ENCODE data around the gene GRM4. TPM values are rescaled to one million over a fixed set of nuclear protein-coding genes. Genes with fewer than 3 reads are reported as not detected.

Gene GRM4
- total RNA-seq, 1 experiment from 2014 or later: not detected

DNA sequence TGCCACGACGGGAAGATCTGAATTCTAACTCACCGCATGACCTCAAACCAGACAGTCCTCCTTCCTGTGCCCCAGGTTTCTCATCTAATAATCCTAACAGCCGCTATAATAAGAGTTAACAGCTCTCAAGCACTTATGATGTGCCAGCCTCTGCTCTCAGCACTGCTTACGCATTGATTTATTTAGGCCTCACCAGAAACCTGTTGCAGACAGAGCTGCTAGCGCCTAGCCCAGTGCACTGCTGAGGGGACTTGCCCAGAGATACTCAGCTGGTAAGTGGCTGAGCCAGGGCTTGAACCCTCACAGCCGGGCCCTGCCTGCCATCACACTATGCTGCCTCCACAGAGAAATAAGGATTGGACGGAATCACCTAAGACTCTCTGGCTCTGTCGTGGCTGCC is 37.7 kb downstream of the GRM4 start:
- no peaks in the 10 kb centered on the region for H3F3A ChIP-seq (ENCODE audit: low read length, unreplicated experiment)
- H3K4me2 ChIP-seq (ENCODE audit: low read length): no peak overlapping the region
- DNase-seq (no peak), ATAC-seq (no peak)
- no peak overlapping the region for H3K4me3 ChIP-seq (ENCODE audit: low read length)
- H3K27ac ChIP-seq (ENCODE audit: low read length): no peak overlapping the region
- peaks cover 27% of the 10 kb centered on the region for H3K27me3 ChIP-seq (ENCODE audit: low read length)
- H3K79me2 ChIP-seq (ENCODE audit: low read length): no peaks in the 10 kb centered on the region
- H3K9ac ChIP-seq (ENCODE audit: low read length): no peak overlapping the region
- H3K9me3 ChIP-seq (ENCODE audit: low read length): no peaks in the 10 kb centered on the region
- H3K36me3 ChIP-seq (ENCODE audit: low read depth, low read length): no peaks in the 10 kb centered on the region
- H2AFZ ChIP-seq (ENCODE audit: low read length): no peak overlapping the region
- no peaks in the 10 kb centered on the region for H3K9me2 ChIP-seq (replicated peaks; ENCODE audit: low read length)
- ChIA-PET POLR2A (ENCODE audit: unreplicated experiment) (no interaction called here), CTCF (no interaction called here)
- BruUV-seq (replicated peaks): no TSS peak
- H3K4me1 ChIP-seq (ENCODE audit: insufficient read depth, low read length): no peaks in the 10 kb centered on the region
- no peaks in the 10 kb centered on the region for H4K20me1 ChIP-seq (ENCODE audit: low read length)
- no peak for TF ChIP-seq EZH2phosphoT487 (IDR thresholded peaks at IDR 0.05; ENCODE audit: borderline replicate concordance, low read length)
- TF ChIP-seq EZH2 (IDR thresholded peaks at IDR 0.05; ENCODE audit: low read length, unreplicated experiment): no peak
- TF ChIP-seq CTCF (conservative IDR thresholded peaks at IDR 0.05; ENCODE audit: low read depth, low read length): no peak
- intact Hi-C loops (cut with micrococcal nuclease): no loop called here

GRCh38 chr6:34106900-34107299 is 39.0 kb downstream of the GRM4 start:
- intact Hi-C loops (cut with micrococcal nuclease): no loop called here
- no peak for ATAC-seq
- ChIA-PET CTCF (no interaction called here), POLR2A (ENCODE audit: unreplicated experiment) (no interaction called here)
- Histone ChIP-seq H2AFZ (ENCODE audit: low read length) (no peak overlapping the region), H3F3A (ENCODE audit: low read length, unreplicated experiment) (no peaks in the 10 kb centered on the region), H3K79me2 (ENCODE audit: low read length) (no peaks in the 10 kb centered on the region), H3K4me3 (ENCODE audit: low read length) (no peak overlapping the region), H3K36me3 (ENCODE audit: low read depth, low read length) (no peaks in the 10 kb centered on the region), H3K4me1 (ENCODE audit: insufficient read depth, low read length) (no peaks in the 10 kb centered on the region), H3K9me2 (replicated peaks; ENCODE audit: low read length) (no peaks in the 10 kb centered on the region), H4K20me1 (ENCODE audit: low read length) (no peaks in the 10 kb centered on the region), H3K9me3 (ENCODE audit: low read length) (no peaks in the 10 kb centered on the region), H3K27me3 (ENCODE audit: low read length) (peaks cover 21% of the 10 kb centered on the region), H3K27ac (ENCODE audit: low read length) (no peak overlapping the region), H3K4me2 (ENCODE audit: low read length) (no peak overlapping the region), H3K9ac (ENCODE audit: low read length) (no peak overlapping the region)
- no peak for DNase-seq
- BruUV-seq (replicated peaks): no TSS peak
- TF ChIP-seq EZH2 (IDR thresholded peaks at IDR 0.05; ENCODE audit: low read length, unreplicated experiment) (no peak), CTCF (conservative IDR thresholded peaks at IDR 0.05; ENCODE audit: low read depth, low read length) (no peak), EZH2phosphoT487 (IDR thresholded peaks at IDR 0.05; ENCODE audit: borderline replicate concordance, low read length) (no peak)

DNA sequence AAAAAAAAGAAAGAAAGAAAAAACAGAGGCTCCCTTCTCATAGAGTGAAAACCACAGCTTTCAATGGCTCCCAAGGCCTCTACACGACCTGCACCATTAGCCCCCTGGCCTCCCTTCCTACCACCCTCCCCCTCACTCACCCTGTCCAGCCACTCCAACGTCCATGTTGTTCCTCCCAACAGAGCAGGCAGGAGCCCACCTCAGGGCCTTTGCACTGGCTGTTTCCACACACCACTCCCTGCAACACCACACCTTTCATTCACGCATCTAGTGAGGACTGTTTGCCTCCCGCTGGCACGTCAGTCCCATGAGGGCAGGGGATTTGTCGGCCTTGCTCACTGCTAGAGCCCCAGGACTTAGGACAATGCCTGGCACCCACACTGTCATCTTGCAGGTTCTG is 39.5 kb downstream of the GRM4 start:
- no peaks in the 10 kb centered on the region for H3K9me3 ChIP-seq (ENCODE audit: low read length)
- ChIA-PET POLR2A (ENCODE audit: unreplicated experiment) (no interaction called here), CTCF (no interaction called here)
- peaks cover 16% of the 10 kb centered on the region for H3K27me3 ChIP-seq (ENCODE audit: low read length)
- no peak overlapping the region for H3K9ac ChIP-seq (ENCODE audit: low read length)
- no peak for DNase-seq
- intact Hi-C loops (cut with micrococcal nuclease): no loop called here
- H2AFZ ChIP-seq (ENCODE audit: low read length): no peak overlapping the region
- BruUV-seq (replicated peaks): no TSS peak
- no peaks in the 10 kb centered on the region for H3K36me3 ChIP-seq (ENCODE audit: low read depth, low read length)
- H3K27ac ChIP-seq (ENCODE audit: low read length): no peak overlapping the region
- H3K79me2 ChIP-seq (ENCODE audit: low read length): no peaks in the 10 kb centered on the region
- ATAC-seq: no peak
- no peaks in the 10 kb centered on the region for H3K9me2 ChIP-seq (replicated peaks; ENCODE audit: low read length)
- no peak overlapping the region for H3K4me3 ChIP-seq (ENCODE audit: low read length)
- TF ChIP-seq CTCF (conservative IDR thresholded peaks at IDR 0.05; ENCODE audit: low read depth, low read length): no peak
- no peaks in the 10 kb centered on the region for H3K4me1 ChIP-seq (ENCODE audit: insufficient read depth, low read length)
- H3F3A ChIP-seq (ENCODE audit: low read length, unreplicated experiment): no peaks in the 10 kb centered on the region
- no peaks in the 10 kb centered on the region for H4K20me1 ChIP-seq (ENCODE audit: low read length)
- H3K4me2 ChIP-seq (ENCODE audit: low read length): no peak overlapping the region
